ENCODE measurements around the gene ADCY7.
"Not testable (repeated sequence)": the region's sequence is repeated elsewhere in the genome, so short reads cannot be mapped to it uniquely, and the experiment has no call there.

The ADCY7 gene

GRCh38 chr16:50266337-50267091 lies at the start of gene ADCY7:
ADCY7 (plus strand) TSS chr16:50266551; CDS start chr16:50288180, 21,629 bp downstream.
- H3K4me1 ChIP-seq (ENCODE audit: control insufficient read depth, insufficient read depth, low read length), result no peaks in the 10 kb centered on the region
- H3K9ac ChIP-seq (ENCODE audit: low read length), result no peak within 1 kb of the TSS
- H3K4me3 ChIP-seq (ENCODE audit: low read length), result peak within 1 kb of the TSS; percentile 66
- no peaks in the 10 kb centered on the region for H3K36me3 ChIP-seq (ENCODE audit: control insufficient read depth, insufficient read depth, low read length)
- H3K27ac ChIP-seq (ENCODE audit: low read depth, low read length), result no peak within 1 kb of the TSS
- H3K27me3 ChIP-seq (ENCODE audit: control insufficient read depth, insufficient read depth, low read length), result no peaks in the 10 kb centered on the region

GRCh38 chr16:50219402-50219975 lies 46.9 kb upstream of the ADCY7 start:
- Histone ChIP-seq H3K27me3 (ENCODE audit: control insufficient read depth, insufficient read depth, low read length) (no peaks in the 10 kb centered on the region), H3K36me3 (ENCODE audit: control insufficient read depth, insufficient read depth, low read length) (peaks cover 6% of the 10 kb centered on the region), H3K4me1 (ENCODE audit: control insufficient read depth, insufficient read depth, low read length) (peaks cover 3% of the 10 kb centered on the region), H3K9ac (ENCODE audit: low read length) (no peak overlapping the region), H3K4me3 (ENCODE audit: low read length) (no peak overlapping the region), H3K27ac (ENCODE audit: low read depth, low read length) (no peak overlapping the region)

GRCh38 chr16:50224286-50224685 lies 42.1 kb upstream of the ADCY7 start:
- Histone ChIP-seq H3K27ac (ENCODE audit: low read depth, low read length) (no peak overlapping the region), H3K9ac (ENCODE audit: low read length) (no peak overlapping the region), H3K36me3 (ENCODE audit: control insufficient read depth, insufficient read depth, low read length) (peaks cover 5% of the 10 kb centered on the region), H3K4me3 (ENCODE audit: low read length) (no peak overlapping the region), H3K4me1 (ENCODE audit: control insufficient read depth, insufficient read depth, low read length) (peaks cover 4% of the 10 kb centered on the region), H3K27me3 (ENCODE audit: control insufficient read depth, insufficient read depth, low read length) (no peaks in the 10 kb centered on the region)

- peaks cover 4% of the 10 kb centered on the region for H3K4me1 ChIP-seq (ENCODE audit: control insufficient read depth, insufficient read depth, low read length)
- H3K27me3 ChIP-seq (ENCODE audit: control insufficient read depth, insufficient read depth, low read length), result no peaks in the 10 kb centered on the region
- H3K9ac ChIP-seq (ENCODE audit: low read length), result no peak overlapping the region
- H3K27ac ChIP-seq (ENCODE audit: low read depth, low read length), result no peak overlapping the region
- H3K36me3 ChIP-seq (ENCODE audit: control insufficient read depth, insufficient read depth, low read length), result peaks cover 7% of the 10 kb centered on the region
- H3K4me3 ChIP-seq (ENCODE audit: low read length), result no peak overlapping the region
Measured at GRCh38 chr16:50227120-50227519, 39.2 kb upstream of the ADCY7 start.

GRCh38 chr16:50227665-50228064 lies 38.7 kb upstream of the ADCY7 start:
- H3K4me3 ChIP-seq (ENCODE audit: low read length), result no peak overlapping the region
- no peaks in the 10 kb centered on the region for H3K27me3 ChIP-seq (ENCODE audit: control insufficient read depth, insufficient read depth, low read length)
- H3K9ac ChIP-seq (ENCODE audit: low read length), result no peak overlapping the region
- no peak overlapping the region for H3K27ac ChIP-seq (ENCODE audit: low read depth, low read length)
- peaks cover 4% of the 10 kb centered on the region for H3K4me1 ChIP-seq (ENCODE audit: control insufficient read depth, insufficient read depth, low read length)
- H3K36me3 ChIP-seq (ENCODE audit: control insufficient read depth, insufficient read depth, low read length), result peaks cover 7% of the 10 kb centered on the region

GRCh38 chr16:50228364-50228868 lies 37.9 kb upstream of the ADCY7 start:
- Histone ChIP-seq H3K9ac (ENCODE audit: low read length) (no peak overlapping the region), H3K4me1 (ENCODE audit: control insufficient read depth, insufficient read depth, low read length) (peaks cover 4% of the 10 kb centered on the region)

GRCh38 chr16:50229149-50229726 lies 37.1 kb upstream of the ADCY7 start:
- no peak overlapping the region for H3K27ac ChIP-seq (ENCODE audit: low read depth, low read length)
- no peak overlapping the region for H3K4me3 ChIP-seq (ENCODE audit: low read length)
- H3K36me3 ChIP-seq (ENCODE audit: control insufficient read depth, insufficient read depth, low read length), result peaks cover 7% of the 10 kb centered on the region
- H3K4me1 ChIP-seq (ENCODE audit: control insufficient read depth, insufficient read depth, low read length), result peaks cover 4% of the 10 kb centered on the region
- no peak overlapping the region for H3K9ac ChIP-seq (ENCODE audit: low read length)
- H3K27me3 ChIP-seq (ENCODE audit: control insufficient read depth, insufficient read depth, low read length), result no peaks in the 10 kb centered on the region

More at GRCh38 chr16:50228364-50228868, 37.9 kb upstream of the ADCY7 start:
- Histone ChIP-seq H3K36me3 (ENCODE audit: control insufficient read depth, insufficient read depth, low read length) (peaks cover 7% of the 10 kb centered on the region), H3K4me3 (ENCODE audit: low read length) (no peak overlapping the region), H3K27me3 (ENCODE audit: control insufficient read depth, insufficient read depth, low read length) (no peaks in the 10 kb centered on the region), H3K27ac (ENCODE audit: low read depth, low read length) (no peak overlapping the region)

- H3K4me1 ChIP-seq (ENCODE audit: control insufficient read depth, insufficient read depth, low read length), result no peaks in the 10 kb centered on the region
- H3K27ac ChIP-seq (ENCODE audit: low read depth, low read length), result no peak overlapping the region
- H3K4me3 ChIP-seq (ENCODE audit: low read length), result no peak overlapping the region
- no peak overlapping the region for H3K9ac ChIP-seq (ENCODE audit: low read length)
- no peaks in the 10 kb centered on the region for H3K27me3 ChIP-seq (ENCODE audit: control insufficient read depth, insufficient read depth, low read length)
- no peaks in the 10 kb centered on the region for H3K36me3 ChIP-seq (ENCODE audit: control insufficient read depth, insufficient read depth, low read length)
Measured at GRCh38 chr16:50234771-50235556, 31.4 kb upstream of the ADCY7 start.

GRCh38 chr16:50235581-50235980 lies 30.8 kb upstream of the ADCY7 start:
- no peaks in the 10 kb centered on the region for H3K36me3 ChIP-seq (ENCODE audit: control insufficient read depth, insufficient read depth, low read length)
- no peak overlapping the region for H3K4me3 ChIP-seq (ENCODE audit: low read length)
- H3K27ac ChIP-seq (ENCODE audit: low read depth, low read length), result no peak overlapping the region
- no peaks in the 10 kb centered on the region for H3K27me3 ChIP-seq (ENCODE audit: control insufficient read depth, insufficient read depth, low read length)
- no peaks in the 10 kb centered on the region for H3K4me1 ChIP-seq (ENCODE audit: control insufficient read depth, insufficient read depth, low read length)
- no peak overlapping the region for H3K9ac ChIP-seq (ENCODE audit: low read length)

- Histone ChIP-seq H3K9ac (ENCODE audit: low read length) (no peak overlapping the region), H3K36me3 (ENCODE audit: control insufficient read depth, insufficient read depth, low read length) (no peaks in the 10 kb centered on the region), H3K4me1 (ENCODE audit: control insufficient read depth, insufficient read depth, low read length) (no peaks in the 10 kb centered on the region)
Measured at GRCh38 chr16:50238314-50238713, 28.0 kb upstream of the ADCY7 start.

GRCh38 chr16:50238868-50239301 lies 27.5 kb upstream of the ADCY7 start:
- Histone ChIP-seq H3K27ac (ENCODE audit: low read depth, low read length) (no peak overlapping the region), H3K27me3 (ENCODE audit: control insufficient read depth, insufficient read depth, low read length) (no peaks in the 10 kb centered on the region), H3K36me3 (ENCODE audit: control insufficient read depth, insufficient read depth, low read length) (no peaks in the 10 kb centered on the region), H3K9ac (ENCODE audit: low read length) (no peak overlapping the region), H3K4me1 (ENCODE audit: control insufficient read depth, insufficient read depth, low read length) (no peaks in the 10 kb centered on the region), H3K4me3 (ENCODE audit: low read length) (no peak overlapping the region)

More at GRCh38 chr16:50238314-50238713, 28.0 kb upstream of the ADCY7 start:
- Histone ChIP-seq H3K27ac (ENCODE audit: low read depth, low read length) (no peak overlapping the region), H3K4me3 (ENCODE audit: low read length) (no peak overlapping the region), H3K27me3 (ENCODE audit: control insufficient read depth, insufficient read depth, low read length) (no peaks in the 10 kb centered on the region)

GRCh38 chr16:50243024-50243423 lies 23.3 kb upstream of the ADCY7 start:
- H3K4me1 ChIP-seq (ENCODE audit: control insufficient read depth, insufficient read depth, low read length), result peaks cover 10% of the 10 kb centered on the region
- not testable (repeated sequence) for H3K36me3 ChIP-seq (ENCODE audit: control insufficient read depth, insufficient read depth, low read length); H3K27ac ChIP-seq (ENCODE audit: low read depth, low read length)

More at GRCh38 chr16:50243024-50243423, 23.3 kb upstream of the ADCY7 start:
- not testable (repeated sequence) for H3K9ac ChIP-seq (ENCODE audit: low read length); H3K4me3 ChIP-seq (ENCODE audit: low read length); H3K27me3 ChIP-seq (ENCODE audit: control insufficient read depth, insufficient read depth, low read length)

All from rectal smooth muscle tissue (tissue), 1 donor.